ENCODE results near the gene MUC22.

- TF ChIP-seq EZH2 (IDR thresholded peaks at IDR 0.05) (no peak), POLR2AphosphoS5 (IDR thresholded peaks at IDR 0.05; ENCODE audit: borderline replicate concordance, low read depth, low read length) (no peak), FOXP2 (optimal IDR thresholded peaks at IDR 0.05; ENCODE audit: control extremely low read depth, extremely low read length, insufficient read depth) (no peak)
Observed at GRCh38 chr6:31081872-31082271, 71.6 kb downstream of the MUC22 start.

All from SK-N-MC (cell line).